HCT116 (cell line): ENCODE data around the gene GRIP1. TPM values are rescaled to one million over a fixed set of nuclear protein-coding genes. Genes with fewer than 3 reads are reported as not detected.

Source experiments
- ATAC-seq: fragments of 200-7000 bp; cut with Tn5 transposase; 2 replicates; pipeline ENCODE4 v1.9.1; 2020; ENCODE audit warnings: mild to moderate bottlenecking, moderate library complexity
- BruUV-seq: library from RNA; stranded (reverse); fragments of 400-500 nt; replicated peaks from 2 replicates; lab custom pipeline; 2021; lab: Mats Ljungman, UMichigan
- CTCF ChIA-PET: fragments of 300-600 bp; sonication (Branson Sonifier 250); formaldehyde crosslinking; loops from one replicate; lab custom pipeline; 2021; ENCODE audit warnings: antibody characterized with exemption; lab: Charles Lee
- POLR2A ChIA-PET: fragments of 300-600, 350-600 bp; sonication (Branson Sonifier 250); formaldehyde crosslinking; loops from one replicate; lab custom pipeline; 2021; ENCODE audit warnings: antibody characterized with exemption; lab: Charles Lee
- RAD21 ChIA-PET, 2 experiments: fragments of 300-600 bp; sonication (Branson Sonifier 250); formaldehyde crosslinking; loops; one replicate each; lab custom pipeline; 2023; ENCODE audit warnings: low total read pairs in 2 of 2; ENCODE audit not compliant: uncharacterized antibody in 2 of 2, unreplicated experiment in 2 of 2, low non-redundant PET in 1 of 2; lab: Charles Lee
- DNase-seq: peaks from one replicate; pipeline ENCODE4 v3.0.0-alpha.2; 2010; ENCODE audit warnings: low read depth, low spot score
- H2AFZ ChIP-seq: fragments of 200-600 bp; shearing (Covaris generic), sonication (generic); 2 replicates; pipeline ENCODE4 v1.6.1; 2017; ENCODE audit warnings: low read depth, mixed run types, mixed read lengths, antibody characterized with exemption, low read length; ENCODE audit not compliant: poor library complexity, severe bottlenecking
- H3K27ac ChIP-seq: 2 replicates; pipeline ENCODE4 v1.5.1; 2012; ENCODE audit warnings: low read depth, low read length
- H3K27me3 ChIP-seq: fragments of 200-600 bp; sonication (generic); 2 replicates; pipeline ENCODE4 v1.6.1; 2016; ENCODE audit warnings: mixed run types, low read length, mixed read lengths; ENCODE audit not compliant: insufficient read depth
- H3K36me3 ChIP-seq, 2 experiments: fragments of 200-500 bp in 1 of 2; fragments of 200-600 bp in 1 of 2; sonication (Bioruptor generic) in 1 of 2; sonication (generic) in 1 of 2; 2 replicates each; pipeline versions ENCODE4 v1.5.1 to v1.6.1; 2014 to 2016; ENCODE audit warnings: low read length in 2 of 2, inconsistent platforms in 1 of 2, mixed read lengths in 1 of 2, mixed run types in 1 of 2; ENCODE audit not compliant: insufficient read depth in 2 of 2, control insufficient read depth in 1 of 2
- H3K4me1 ChIP-seq, 2 experiments: fragments of 200-600 bp in 1 of 2; sonication (generic) in 1 of 2; 2 replicates each; pipeline versions ENCODE4 v1.5.1 to v1.6.1; 2012 to 2017; ENCODE audit warnings: low read length in 2 of 2, inconsistent platforms in 1 of 2, mild to moderate bottlenecking in 1 of 2, mixed read lengths in 1 of 2, mixed run types in 1 of 2, moderate library complexity in 1 of 2; ENCODE audit not compliant: insufficient read depth in 2 of 2, control insufficient read depth in 1 of 2
- H3K4me2 ChIP-seq: fragments of 200-600 bp; sonication (generic); 2 replicates; pipeline ENCODE4 v1.6.1; 2017; ENCODE audit warnings: mixed run types, low read length, mixed read lengths
- H3K4me3 ChIP-seq, 2 experiments: fragments of 200-600 bp in 1 of 2; sonication (generic) in 1 of 2; replicated peaks in 1 of 2; 2 replicates each; pipeline ENCODE4 v1.5.1; 2011 to 2016; ENCODE audit warnings: low read length in 2 of 2, control low read depth in 1 of 2, low read depth in 1 of 2, mild to moderate bottlenecking in 1 of 2, mixed read lengths in 1 of 2, mixed run types in 1 of 2
- H3K79me2 ChIP-seq: fragments of 200-600 bp; sonication (generic); 2 replicates; pipeline ENCODE4 v1.6.1; 2017; ENCODE audit warnings: mild to moderate bottlenecking, mixed run types, low read length, moderate library complexity, mixed read lengths; ENCODE audit not compliant: insufficient read depth
- H3K9ac ChIP-seq: fragments of 200-600 bp; sonication (generic); 2 replicates; pipeline ENCODE4 v1.6.1; 2016; ENCODE audit warnings: low read length, mixed read lengths
- H3K9me2 ChIP-seq: fragments of 200-600 bp; sonication (generic), shearing (Covaris generic); 2 replicates; pipeline ENCODE4 v1.6.1; 2017; ENCODE audit warnings: mixed run types, mild to moderate bottlenecking, moderate library complexity; ENCODE audit not compliant: insufficient read depth
- H3K9me3 ChIP-seq, 2 experiments: fragments of 200-500 bp in 1 of 2; fragments of 200-600 bp in 1 of 2; sonication (Bioruptor generic) in 1 of 2; sonication (generic) in 1 of 2; 2 replicates each; pipeline ENCODE4 v1.6.1; 2014 to 2017; ENCODE audit warnings: low read length in 2 of 2, mixed read lengths in 2 of 2, inconsistent platforms in 1 of 2, low read depth in 1 of 2, mild to moderate bottlenecking in 1 of 2, mixed run types in 1 of 2, moderate library complexity in 1 of 2; ENCODE audit not compliant: control insufficient read depth in 1 of 2, insufficient read depth in 1 of 2
- H4K20me1 ChIP-seq: fragments of 200-600 bp; sonication (generic), shearing (Covaris generic); 2 replicates; pipeline ENCODE4 v1.6.1; 2017; ENCODE audit warnings: mixed run types, mild to moderate bottlenecking, moderate library complexity; ENCODE audit not compliant: insufficient read depth
- CBX3 ChIP-seq: IDR thresholded peaks from 2 replicates; pipeline ENCODE4 v1.6.1; 2012; ENCODE audit warnings: low read depth
- FOSL1 ChIP-seq: IDR thresholded peaks from 2 replicates; pipeline ENCODE4 v1.6.1; 2012; ENCODE audit warnings: low read depth
- RAD21 ChIP-seq: IDR thresholded peaks from 2 replicates; pipeline ENCODE4 v1.6.1; 2012; ENCODE audit warnings: low read depth, mild to moderate bottlenecking
- REST ChIP-seq: IDR thresholded peaks from 2 replicates; pipeline ENCODE4 v1.6.1; 2012; ENCODE audit warnings: low read depth
- SIN3A ChIP-seq: IDR thresholded peaks from 2 replicates; pipeline ENCODE4 v1.6.1; 2012; ENCODE audit warnings: low read depth
- SRF ChIP-seq: IDR thresholded peaks from 2 replicates; pipeline ENCODE4 v1.6.1; 2012; ENCODE audit warnings: low read depth
- YY1 ChIP-seq: IDR thresholded peaks from 2 replicates; pipeline ENCODE4 v1.6.1; 2011; ENCODE audit warnings: low read length, low read depth, moderate library complexity, mild to moderate bottlenecking; ENCODE audit not compliant: insufficient replicate concordance; ENCODE audit errors: extremely low read depth
- ZNF274 ChIP-seq: fragments of 200-500 bp; sonication (Bioruptor generic); IDR thresholded peaks from 2 replicates; pipeline ENCODE4 v1.6.1; 2014; ENCODE audit warnings: mild to moderate bottlenecking, low read depth, low read length, inconsistent platforms
- intact Hi-C: fragments of 100-400 bp; cut with micrococcal nuclease; formaldehyde crosslinking; loops from 2 replicates; pipeline ENCODE4 v1.10.0; 2022
- total RNA-seq: library from RNA; stranded (reverse); gene quantifications from one replicate; pipeline ENCODE4 v1.2.1, GENCODE V29; 2021; ENCODE audit not compliant: unreplicated experiment

The GRIP1 gene
- total RNA-seq, 1 experiment from 2014 or later: not detected

- TF ChIP-seq CBX3: no peak
- no peak for TF ChIP-seq SIN3A
- no peak for TF ChIP-seq SRF
- no peak for TF ChIP-seq RAD21
- no peak for TF ChIP-seq ZNF274
- TF ChIP-seq YY1: no peak
- TF ChIP-seq REST: no peak
- TF ChIP-seq FOSL1: no peak
- no peak overlapping the region for H3K4me2 ChIP-seq
- BruUV-seq: no TSS peak
- POLR2A ChIA-PET: no interaction called here
- H2AFZ ChIP-seq: no peak overlapping the region
- no peaks in the 10 kb centered on the region for H3K9me2 ChIP-seq
- ATAC-seq: no peak
- H3K4me3 ChIP-seq: no peak overlapping the region
- CTCF ChIA-PET: no interaction called here
- no peaks in the 10 kb centered on the region for H3K9me3 ChIP-seq
- H3K27me3 ChIP-seq: no peaks in the 10 kb centered on the region; the same call in 1 of the 2 replicates
- H3K4me1 ChIP-seq: no peaks in the 10 kb centered on the region
- intact Hi-C loops: no loop called here
- no peak overlapping the region for H3K9ac ChIP-seq
- RAD21 ChIA-PET: no interaction called here
- H4K20me1 ChIP-seq: no peaks in the 10 kb centered on the region
- H3K27ac ChIP-seq: no peak overlapping the region
- H3K79me2 ChIP-seq: no peaks in the 10 kb centered on the region
- no peaks in the 10 kb centered on the region for H3K36me3 ChIP-seq
- DNase-seq: no peak
Measured at GRCh38 chr12:66482351-66483203, 196.3 kb downstream of the GRIP1 start.
